ENCODE measurements around the gene ROR2.
"Not testable (repeated sequence)": the region's sequence is repeated elsewhere in the genome, so short reads cannot be mapped to it uniquely, and the experiment has no call there.

Gene ROR2

DNA sequence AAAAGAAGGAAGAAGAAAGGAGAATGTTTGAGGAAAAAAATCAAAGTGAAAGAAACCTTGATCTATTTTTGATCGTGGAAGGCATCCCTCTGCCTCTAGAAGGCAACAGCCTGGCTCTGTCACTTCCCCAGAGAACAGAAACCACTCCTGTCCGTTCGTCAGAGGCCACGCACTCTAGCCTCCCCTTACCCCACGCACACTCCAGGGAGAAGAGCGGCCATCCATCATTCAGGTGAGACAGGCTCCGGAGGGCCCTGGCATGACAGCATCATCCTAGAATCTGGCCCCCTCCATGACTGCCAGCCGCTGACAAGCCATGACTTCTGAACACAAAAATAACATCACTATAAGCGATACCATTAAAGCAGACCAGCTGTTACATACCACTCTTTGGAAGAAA lies 135.8 kb downstream of the ROR2 start:
- no peak for DNase-seq

DNA sequence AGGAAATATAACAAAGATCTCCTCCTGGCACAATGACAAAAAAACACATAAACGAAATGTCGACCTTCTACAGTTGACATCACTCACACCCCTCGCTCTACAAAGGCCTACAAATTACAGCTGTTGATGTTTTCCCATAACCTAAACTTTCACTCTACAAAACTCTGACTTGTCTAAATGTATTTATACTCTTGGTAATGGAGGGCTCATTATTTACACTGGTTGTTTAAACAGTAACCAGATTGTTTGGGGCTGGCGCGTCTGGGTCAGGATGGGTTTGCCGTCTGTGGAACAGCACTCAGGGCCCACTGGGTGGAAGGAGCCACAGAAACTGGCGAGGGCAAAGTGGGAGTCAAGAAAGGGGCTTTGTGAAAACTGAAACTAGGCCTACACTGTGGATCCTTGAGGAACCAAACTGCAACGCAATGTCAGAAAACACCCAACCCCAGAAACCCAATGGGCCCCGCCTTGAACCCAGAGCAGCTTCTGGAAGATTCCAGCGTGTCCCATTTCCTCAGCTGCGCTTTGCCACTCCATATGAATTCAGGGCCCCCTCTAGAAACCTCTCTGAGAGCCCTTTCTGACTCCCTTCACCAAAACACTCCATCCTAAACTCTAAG lies 136.7 kb downstream of the ROR2 start:
- no peak for DNase-seq

GRCh38 chr9:91812191-91812590 lies 137.8 kb downstream of the ROR2 start:
- no peak for DNase-seq

GRCh38 chr9:91811024-91811909 lies 138.8 kb downstream of the ROR2 start:
- no peak for DNase-seq

GRCh38 chr9:91810286-91810905 lies 139.6 kb downstream of the ROR2 start:
- no peak for DNase-seq

DNA sequence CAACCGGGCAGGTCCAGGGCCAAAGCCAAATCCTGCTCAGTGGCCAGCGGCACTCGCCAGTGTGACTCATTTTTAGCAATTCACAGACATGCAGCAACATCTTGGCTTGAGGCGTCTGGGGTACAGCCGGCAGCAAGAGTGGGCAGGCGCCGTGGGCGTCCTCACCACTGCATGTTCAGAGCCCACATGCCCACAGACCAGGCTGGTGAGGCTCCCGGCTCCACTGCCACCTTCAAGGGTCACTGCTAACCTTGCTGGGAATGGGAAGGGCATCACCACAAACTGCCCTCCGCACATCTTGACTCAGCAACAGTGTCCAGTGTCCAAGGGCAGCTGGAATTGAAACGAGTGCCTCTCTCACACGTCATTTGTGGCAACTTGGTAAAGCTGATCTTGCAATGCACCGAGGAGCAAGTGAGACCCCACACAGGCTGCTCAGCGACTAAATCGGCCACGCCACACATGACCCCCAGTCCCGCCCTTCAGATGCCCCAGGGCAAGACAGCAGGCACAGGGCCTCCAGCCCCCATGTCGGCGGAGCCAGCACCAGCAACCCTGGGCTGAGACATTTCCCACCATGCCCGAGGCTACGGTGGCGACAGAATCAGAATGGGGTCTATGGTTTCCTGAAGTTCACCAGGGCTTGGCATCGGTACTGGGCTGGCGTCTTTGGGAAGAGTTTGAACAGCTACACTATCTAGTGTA lies 140.3 kb downstream of the ROR2 start:
- no peak for DNase-seq

DNA sequence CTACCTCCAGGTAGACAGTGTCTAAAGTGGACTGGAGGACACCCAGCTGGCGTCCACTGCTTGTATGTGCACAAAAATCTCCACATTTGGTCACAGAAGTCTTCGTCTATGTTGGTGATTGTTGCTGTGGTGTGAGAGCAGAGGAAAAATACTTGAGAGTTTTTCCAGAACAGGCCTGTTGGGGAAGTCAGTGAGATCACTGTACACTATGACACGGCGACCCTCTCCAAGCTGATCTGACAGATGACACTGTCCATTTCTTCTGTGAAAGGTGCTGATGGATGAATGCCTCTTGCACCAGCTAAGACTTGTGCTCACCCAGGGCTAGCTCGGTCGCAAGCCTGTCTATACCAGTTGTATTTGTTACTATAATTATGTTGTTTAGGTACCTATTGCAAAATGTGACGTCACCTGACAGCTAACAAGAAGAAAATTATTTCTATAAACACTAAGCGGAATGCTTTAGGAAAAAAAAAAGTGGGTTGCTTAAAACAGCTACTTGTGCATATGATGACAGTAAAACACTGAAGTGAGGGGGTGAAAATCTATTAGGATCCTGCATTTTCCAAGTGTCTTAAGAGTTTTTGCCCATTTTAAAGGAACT lies 142.3 kb downstream of the ROR2 start:
- DNase-seq, result no peak

- DNase-seq, result no peak
These were observed 145.0 kb downstream of the ROR2 start for GRCh38 chr9:91805031-91805430.

DNA sequence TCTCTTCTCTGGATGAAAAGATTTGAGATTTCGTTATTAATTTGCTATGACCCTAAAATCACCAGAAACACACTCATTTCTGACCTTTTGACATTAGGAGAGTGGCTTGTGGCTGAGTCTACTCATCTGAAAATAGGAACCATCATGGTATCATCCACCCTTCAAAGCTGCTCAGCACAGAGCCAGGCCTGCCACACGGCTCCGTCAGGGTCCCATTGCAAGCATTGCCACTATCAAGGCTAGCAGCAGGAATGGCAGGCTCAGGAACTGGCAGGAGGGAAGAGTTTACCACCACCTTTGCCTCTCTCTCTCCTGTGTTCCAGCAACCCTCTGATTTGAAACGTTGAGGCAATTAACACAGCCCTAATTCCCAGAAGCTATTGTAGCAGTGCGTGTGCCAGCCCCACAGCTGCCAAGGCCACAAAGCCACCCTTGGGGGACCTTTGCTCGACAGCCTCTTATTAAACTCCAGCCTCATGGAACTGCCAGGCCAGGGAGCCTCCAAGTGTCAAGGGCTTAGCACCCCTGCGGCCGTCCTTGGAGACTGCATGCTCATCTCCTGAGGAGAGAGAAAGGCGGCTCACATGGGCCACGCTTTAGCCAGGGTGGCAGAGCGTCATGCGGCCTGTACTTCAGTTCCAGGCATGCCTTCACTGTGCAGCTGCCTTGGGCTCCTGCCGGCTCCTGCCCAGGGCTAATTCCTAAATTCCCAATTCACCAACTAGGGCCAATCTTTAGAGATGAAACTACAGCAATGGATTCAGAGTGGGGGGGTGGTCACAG lies 145.9 kb downstream of the ROR2 start:
- DNase-seq, result no peak

DNA sequence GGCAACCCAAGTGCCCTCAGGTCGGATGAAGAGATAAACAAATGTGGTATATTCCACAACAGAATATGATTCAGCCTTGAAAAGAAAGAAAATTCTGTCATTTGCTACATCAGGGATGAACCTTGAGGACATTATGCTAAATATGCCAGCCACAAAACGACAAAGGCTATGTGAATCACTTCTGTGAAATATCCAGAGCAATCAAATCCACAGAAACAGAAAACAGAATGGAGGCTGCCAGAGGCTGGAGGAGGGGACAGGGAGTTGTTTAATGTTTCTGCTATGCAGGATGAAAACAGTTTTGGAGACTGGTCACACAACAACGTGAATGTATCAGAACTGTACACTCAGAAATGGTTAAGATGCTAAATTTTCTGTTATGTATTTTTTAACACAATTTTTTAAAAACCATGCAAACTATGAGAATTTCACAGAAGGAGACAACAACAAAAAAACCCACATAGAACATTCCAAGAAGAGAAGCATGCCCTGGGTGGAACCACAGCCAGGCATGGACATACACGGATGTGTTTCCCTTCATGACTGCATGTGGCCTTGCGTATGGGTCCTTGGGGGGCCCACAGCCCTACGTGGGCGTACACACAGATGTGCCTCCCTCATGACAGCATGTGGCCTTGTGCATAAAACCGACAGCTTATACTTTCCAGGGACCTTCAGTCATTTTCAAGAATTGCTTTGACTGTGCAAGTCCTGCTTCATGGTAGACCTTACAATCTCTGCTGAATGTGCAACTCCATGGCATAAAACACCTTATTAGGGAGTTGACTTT lies 146.7 kb downstream of the ROR2 start:
- DNase-seq, result no peak

- DNase-seq, result no peak
These were observed 147.6 kb downstream of the ROR2 start for GRCh38 chr9:91802391-91802790.

GRCh38 chr9:91800473-91801030 lies 149.5 kb downstream of the ROR2 start:
- DNase-seq, result no peak

DNA sequence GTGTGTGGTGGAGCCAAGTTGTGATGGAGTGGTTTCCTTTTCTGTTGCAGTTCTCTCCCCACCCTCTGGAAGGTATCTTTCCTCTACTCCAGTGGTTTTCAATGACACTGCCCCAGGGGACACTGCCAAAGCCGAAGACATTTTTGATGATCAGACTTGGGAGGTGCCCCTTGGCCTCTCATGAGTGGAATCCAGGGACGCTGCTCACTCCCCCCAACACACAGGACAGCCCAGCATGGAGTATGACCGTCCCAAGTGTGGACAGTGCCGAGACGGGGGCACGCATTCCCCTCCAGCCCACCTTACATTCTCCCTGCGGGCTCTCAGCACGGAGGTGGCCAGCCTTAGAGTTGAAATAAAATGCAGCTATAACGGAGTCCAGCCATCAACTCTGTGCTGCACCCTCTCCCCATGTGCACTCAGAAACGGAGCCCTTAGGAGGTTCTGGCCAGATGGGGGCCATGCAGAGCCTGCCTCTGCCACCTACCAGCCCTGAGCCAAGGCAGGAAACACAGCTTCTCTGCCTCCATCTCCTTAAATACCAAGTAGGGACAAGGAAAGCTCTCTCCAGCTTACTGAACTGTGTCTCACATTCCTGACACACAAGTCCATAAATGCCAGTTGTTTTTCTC lies 150.8 kb downstream of the ROR2 start:
- DNase-seq, result no peak

DNA sequence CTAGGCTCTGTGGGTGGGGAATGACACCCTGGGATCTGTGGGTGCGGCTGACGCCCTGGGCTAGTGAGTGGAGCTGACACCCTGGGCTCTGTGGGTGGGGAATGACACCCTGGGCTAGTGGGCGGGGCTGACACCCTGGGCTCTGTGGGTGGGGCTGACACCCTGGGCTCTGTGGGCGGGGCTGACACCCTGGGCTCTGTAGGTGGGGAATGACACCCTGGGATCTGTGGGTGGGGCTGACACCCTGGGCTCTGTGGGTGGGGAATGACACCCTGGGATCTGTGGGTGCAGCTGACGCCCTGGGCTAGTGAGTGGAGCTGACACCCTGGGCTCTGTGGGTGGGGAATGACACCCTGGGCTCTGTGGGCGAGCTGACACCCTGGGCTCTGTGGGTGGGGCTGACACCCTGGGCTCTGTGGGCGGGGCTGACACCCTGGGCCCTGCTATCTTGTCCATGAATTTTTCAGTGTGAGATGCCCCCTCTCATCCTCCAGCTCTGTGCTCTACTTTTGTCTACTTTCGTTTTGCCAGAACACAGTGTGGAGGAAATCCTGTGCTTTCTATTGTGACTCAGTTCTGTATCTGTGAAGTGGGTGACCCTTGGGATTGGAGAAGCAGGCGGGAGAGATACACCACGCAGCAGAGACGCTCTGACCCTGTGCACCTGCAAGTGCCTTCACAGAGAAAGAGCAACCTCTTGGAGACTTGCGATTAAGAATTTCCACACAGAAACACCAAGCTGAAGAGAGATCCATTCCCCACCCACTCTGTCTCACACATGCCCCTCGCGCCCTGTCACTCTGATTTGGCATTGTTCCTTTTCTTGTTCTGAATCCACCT lies 151.5 kb downstream of the ROR2 start:
- DNase-seq, result peak; percentile 60

DNA sequence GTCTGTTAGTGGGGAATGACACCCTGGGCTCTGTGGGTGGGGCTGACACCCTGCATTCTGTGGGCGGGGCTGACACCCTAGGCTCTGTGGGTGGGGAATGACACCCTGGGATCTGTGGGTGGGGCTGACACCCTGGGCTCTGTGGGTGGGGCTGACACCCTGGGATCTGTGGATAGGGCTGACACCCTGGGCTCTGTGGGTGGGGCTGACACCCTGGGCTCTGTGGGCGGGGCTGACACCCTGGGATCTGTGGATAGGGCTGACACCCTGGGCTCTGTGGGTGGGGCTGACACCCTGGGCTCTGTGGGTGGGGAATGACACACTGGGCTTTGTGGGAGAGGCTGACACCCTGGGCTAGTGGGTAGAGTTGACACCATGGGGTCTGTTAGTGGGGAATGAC lies 152.5 kb downstream of the ROR2 start:
- not testable (repeated sequence) for DNase-seq

- not testable (repeated sequence) for DNase-seq
These were observed 153.5 kb downstream of the ROR2 start for GRCh38 chr9:91796516-91796915.

- no peak for DNase-seq
These were observed 154.3 kb downstream of the ROR2 start for GRCh38 chr9:91795598-91796241.

- not testable (repeated sequence) for DNase-seq
These were observed 156.7 kb downstream of the ROR2 start for GRCh38 chr9:91793371-91793770.

DNA sequence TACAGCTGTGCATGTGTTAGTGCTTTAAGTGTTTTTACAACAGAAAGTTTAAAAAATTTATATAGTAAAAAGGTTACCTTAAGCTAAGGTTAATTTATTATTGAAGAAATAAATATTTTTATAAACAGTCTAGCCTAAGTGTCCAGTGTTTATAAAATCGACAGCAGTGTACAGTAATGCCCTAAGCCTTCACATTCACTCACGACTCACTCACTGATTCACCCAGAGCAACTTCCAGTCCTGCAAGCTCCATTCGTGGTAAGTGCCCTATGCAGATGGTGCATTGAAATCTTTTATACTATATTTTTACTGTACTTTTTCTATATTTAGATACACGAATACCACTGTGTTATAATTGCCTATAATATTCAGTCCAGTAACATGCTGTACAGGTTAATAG lies 159.1 kb downstream of the ROR2 start:
- DNase-seq, result no peak
